IMR-90 (cell line): ENCODE measurements around the gene TMEM9B. TPM values are rescaled to one million over a fixed set of nuclear protein-coding genes. Genes with fewer than 3 reads are reported as not detected.

Experiments
- ATAC-seq: fragments of 200-7000 bp; cut with Tn5 transposase; 2 replicates; pipeline ENCODE4 v1.9.1; 2020; ENCODE audit warnings: low read depth, mild to moderate bottlenecking, moderate library complexity
- BruUV-seq: library from RNA; stranded (reverse); fragments of 400-500 nt; replicated peaks from 2 replicates; lab custom pipeline; 2021; lab: Mats Ljungman, UMichigan
- CTCF ChIA-PET: fragments of 300-600 bp; formaldehyde crosslinking; extraction: SDS; loops from one replicate; lab custom pipeline; 2021; ENCODE audit warnings: antibody characterized with exemption; lab: Yijun Ruan, JAX
- POLR2A ChIA-PET: fragments of 300-600 bp; sonication (Branson Sonifier 250); formaldehyde crosslinking; loops from one replicate; lab custom pipeline; 2022; ENCODE audit warnings: antibody characterized with exemption; ENCODE audit not compliant: unreplicated experiment; lab: Charles Lee
- DNase-seq: peaks from one replicate; pipeline ENCODE4 v3.0.0; 2013
- H2AFZ ChIP-seq: replicated peaks from 2 replicates; pipeline ENCODE3; 2013; ENCODE audit warnings: low read length, mild to moderate bottlenecking; ENCODE audit not compliant: poor library complexity
- H2AK5ac ChIP-seq: 2 replicates; pipeline ENCODE4 v1.6.1; 2013; ENCODE audit warnings: low read depth, low read length, inconsistent platforms
- H2AK9ac ChIP-seq: replicated peaks from 2 replicates; pipeline ENCODE3; 2013; ENCODE audit warnings: mild to moderate bottlenecking, low read depth, low read length, moderate library complexity; ENCODE audit not compliant: poor library complexity
- H2BK120ac ChIP-seq: 2 replicates; pipeline ENCODE4 v1.6.1; 2013; ENCODE audit warnings: low read depth, low read length, inconsistent platforms
- H2BK15ac ChIP-seq: 3 replicates; pipeline ENCODE4 v1.6.1; 2013; ENCODE audit warnings: low read depth, low read length, inconsistent platforms
- H2BK20ac ChIP-seq: 2 replicates; pipeline ENCODE4 v1.6.1; 2013; ENCODE audit warnings: low read depth, mild to moderate bottlenecking, inconsistent platforms, low read length, moderate library complexity
- H2BK5ac ChIP-seq: 2 replicates; pipeline ENCODE4 v1.6.1; 2013; ENCODE audit warnings: mild to moderate bottlenecking, low read depth, low read length, inconsistent platforms; ENCODE audit not compliant: poor library complexity, severe bottlenecking
- H3K14ac ChIP-seq: replicated peaks from 2 replicates; pipeline ENCODE4 v1.6.1; 2013; ENCODE audit warnings: low read depth, low read length, inconsistent platforms
- H3K18ac ChIP-seq: 2 replicates; pipeline ENCODE4 v1.6.1; 2013; ENCODE audit warnings: low read depth, low read length, control low read depth
- H3K23ac ChIP-seq: 2 replicates; pipeline ENCODE4 v1.6.1; 2013; ENCODE audit warnings: low read depth, low read length, inconsistent platforms
- H3K27ac ChIP-seq: 2 replicates; pipeline ENCODE4 v1.5.1; 2013; ENCODE audit warnings: mild to moderate bottlenecking, control low read depth, low read length; ENCODE audit not compliant: insufficient read depth
- H3K27me3 ChIP-seq: 2 replicates; pipeline ENCODE4 v1.6.1; 2013; ENCODE audit warnings: low read length; ENCODE audit not compliant: control insufficient read depth, insufficient read depth
- H3K36me3 ChIP-seq: 2 replicates; pipeline ENCODE4 v1.6.1; 2013; ENCODE audit warnings: low read length, mixed read lengths; ENCODE audit not compliant: control insufficient read depth, insufficient read depth
- H3K4ac ChIP-seq: 2 replicates; pipeline ENCODE4 v1.6.1; 2013; ENCODE audit warnings: low read depth, low read length, inconsistent platforms
- H3K4me1 ChIP-seq: 2 replicates; pipeline ENCODE4 v1.6.1; 2013; ENCODE audit warnings: low read length, mixed read lengths; ENCODE audit not compliant: control insufficient read depth, insufficient read depth
- H3K4me2 ChIP-seq: 2 replicates; pipeline ENCODE4 v1.6.1; 2013; ENCODE audit warnings: low read depth, mild to moderate bottlenecking, control low read depth, low read length, moderate library complexity
- H3K4me3 ChIP-seq: 2 replicates; pipeline ENCODE4 v1.5.1; 2013; ENCODE audit warnings: low read depth, mild to moderate bottlenecking, control low read depth, low read length, moderate library complexity; ENCODE audit not compliant: insufficient read depth
- H3K56ac ChIP-seq: 2 replicates; pipeline ENCODE4 v1.6.1; 2013; ENCODE audit warnings: low read length, inconsistent platforms; ENCODE audit not compliant: insufficient read depth; ENCODE audit errors: extremely low read depth
- H3K79me1 ChIP-seq, 2 experiments: 2 replicates each; pipeline ENCODE4 v1.6.1; 2013; ENCODE audit warnings: low read length in 2 of 2, inconsistent platforms in 1 of 2, low read depth in 1 of 2
- H3K9ac ChIP-seq: 2 replicates; pipeline ENCODE4 v1.6.1; 2013; ENCODE audit warnings: low read depth, low read length, control low read depth
- H3K9me1 ChIP-seq: 2 replicates; pipeline ENCODE4 v1.6.1; 2013; ENCODE audit warnings: low read length, inconsistent platforms; ENCODE audit not compliant: insufficient read depth
- H3K9me3 ChIP-seq: 2 replicates; pipeline ENCODE4 v1.6.1; 2013; ENCODE audit warnings: low read length; ENCODE audit not compliant: control insufficient read depth, insufficient read depth
- H4K20me1 ChIP-seq: 2 replicates; pipeline ENCODE4 v1.6.1; 2013; ENCODE audit warnings: low read length, inconsistent platforms; ENCODE audit not compliant: insufficient read depth
- H4K5ac ChIP-seq: 2 replicates; pipeline ENCODE4 v1.6.1; 2013; ENCODE audit warnings: mild to moderate bottlenecking, low read depth, low read length, control low read depth
- H4K8ac ChIP-seq, 2 experiments: 2 replicates each; pipeline ENCODE4 v1.6.1; 2013; ENCODE audit warnings: low read depth in 2 of 2, low read length in 2 of 2, control low read depth in 1 of 2, inconsistent platforms in 1 of 2
- H4K91ac ChIP-seq: 2 replicates; pipeline ENCODE4 v1.6.1; 2013; ENCODE audit warnings: low read depth, low read length, inconsistent platforms; ENCODE audit not compliant: insufficient read depth
- RAD21 ChIP-seq: IDR thresholded peaks from 2 replicates; pipeline ENCODE4 v1.6.1; 2012; ENCODE audit warnings: low read length, improper control_type of control experiment
- WGBS, 2 experiments: methylation state at CpG; one replicate each; pipeline versions ENCODE4 v1.1.5 to v1.1.7; 2013; ENCODE audit warnings: missing lambda C conversion rate in 2 of 2; ENCODE audit not compliant: insufficient read length in 1 of 2; ENCODE audit errors: extremely low coverage in 2 of 2; 5-methylcytosine and 5-hydroxymethylcytosine counted together
- dilution Hi-C: fragments of 300-500 bp; cut with HindIII; formaldehyde crosslinking; loops from one replicate; pipeline ENCODE4 v1.14.3; 2018; ENCODE audit warnings: low sequenced_read_pairs; ENCODE audit not compliant: unreplicated experiment
- in situ Hi-C: fragments of 300-500 bp; cut with MboI; formaldehyde crosslinking; loops from 3 replicates; pipeline ENCODE4 v1.14.3; 2019; ENCODE audit warnings: low sequenced_read_pairs, inconsistent platforms, mixed read lengths
- intact Hi-C: fragments of 100-400 bp; cut with micrococcal nuclease; formaldehyde crosslinking; loops from 2 replicates; pipeline ENCODE4 v1.10.0; 2022
- polyA plus RNA-seq, 3 experiments: library from polyadenylated mRNA; depleted of rRNA; stranded (reverse); fragments of >200 nt; gene quantifications; 2 replicates each; pipeline ENCODE4 v1.2.3, GENCODE V29; 2012; ENCODE audit warnings: low replicate concordance in 1 of 3
- total RNA-seq: library from RNA; depleted of rRNA; stranded (reverse); fragments of >200 nt; gene quantifications from 2 replicates; pipeline ENCODE4 v1.2.3, GENCODE V29; 2012

The TMEM9B gene
- total and polyA plus RNA-seq, 2 of the 4 experiments (the other 2 are of a cell fraction): 24.6 to 25.6 TPM

DNA sequence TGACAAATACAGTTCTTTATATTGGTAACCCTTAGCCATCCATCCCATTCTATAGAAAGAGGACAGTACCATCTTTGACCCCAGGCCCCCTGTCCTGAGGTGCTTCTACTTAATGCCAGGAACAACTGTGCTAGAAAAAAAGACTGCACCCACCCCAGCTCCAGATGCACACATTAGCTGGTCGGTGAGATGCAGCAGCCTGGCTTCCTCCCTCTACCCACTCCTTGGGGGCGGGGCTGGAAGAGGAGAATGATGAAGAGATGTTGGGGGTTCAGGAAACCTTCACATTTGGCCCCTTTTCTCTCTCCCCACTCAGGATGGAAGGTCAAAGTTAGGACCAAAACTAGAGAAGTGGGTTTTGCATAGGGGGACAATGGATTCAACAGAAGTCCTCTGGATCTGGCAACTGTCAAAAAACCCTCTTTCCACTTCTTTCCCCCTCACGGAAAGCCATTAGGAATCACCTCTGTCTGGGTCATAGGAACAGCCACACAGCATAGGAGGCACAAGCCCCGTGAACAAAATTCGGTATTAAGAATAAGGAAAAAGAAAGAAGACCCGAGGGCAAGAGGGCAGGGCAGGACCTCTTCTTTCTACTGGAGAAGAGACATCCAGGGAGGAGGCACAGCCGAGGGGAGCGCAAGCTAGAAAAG lies 38.8 kb upstream of the TMEM9B start:
- Histone ChIP-seq H3K36me3 (no peaks in the 10 kb centered on the region), H2BK15ac (no peak overlapping the region), H3K4ac (peak overlapping the region; percentile 51), H3K4me1 (peaks cover 7% of the 10 kb centered on the region; the same call in 1 of the 2 replicates), H2BK120ac (peak overlapping the region; percentile 52; the same call in 1 of the 2 replicates), H4K8ac (peak overlapping the region; percentile 18 to 37; a peak in 2 of 4 replicates), H3K79me1 (peaks cover 7 to 25% of the 10 kb centered on the region in 2 experiments; a peak in 3 of 4 replicates), H3K18ac (peak overlapping the region; percentile 49), H3K27me3 (peaks cover 38% of the 10 kb centered on the region), H3K23ac (peak overlapping the region; percentile 48), H2BK20ac (peak overlapping the region; percentile 10; the same call in 1 of the 2 replicates), H3K9ac (peak overlapping the region; percentile 67), H2AK9ac (peak overlapping the region; percentile 1), H2AK5ac (peak overlapping the region; percentile 21; the same call in 1 of the 2 replicates), H3K4me2 (peak overlapping the region; percentile 85), H3K14ac (peak overlapping the region; percentile 78), H3K27ac (peak overlapping the region; percentile 1; the same call in 1 of the 2 replicates), H3K4me3 (peak overlapping the region; percentile 65), H2AFZ (peak overlapping the region; percentile 73), H4K20me1 (no peaks in the 10 kb centered on the region), H2BK5ac (peak overlapping the region; percentile 2), H3K9me1 (no peaks in the 10 kb centered on the region; the same call in 1 of the 2 replicates), H3K56ac (peak overlapping the region; percentile 45; the same call in 1 of the 2 replicates), H4K5ac (peak overlapping the region; percentile 61; the same call in 1 of the 2 replicates), H3K9me3 (no peaks in the 10 kb centered on the region), H4K91ac (0 out of 2 replicates have a peak overlapping the region, but pooled peaks have one; percentile 24)
- dilution Hi-C loops (no loop called here), in situ Hi-C loops (loop anchor here (25.0 kb wide), 1 partner anchor 509 kb away; no protein-coding TSS in a partner anchor), intact Hi-C loops (no loop called here)
- TSS peak; percentile 67 for BruUV-seq
- ChIA-PET CTCF (interaction anchor here (1.0 kb wide), 1 partner anchor 13 kb away, joined by 5 read pairs; no protein-coding TSS in a partner anchor), POLR2A (no interaction called here)
- DNase-seq (no peak), ATAC-seq (no peak)
- no peak for TF ChIP-seq RAD21
- WGBS, 2 experiments: 13% methylated on average over 1 of the region's 8 CpGs; no CpG with 5 or more reads in 1 of the 2 experiments
